Epithelial cell of proximal tubule (primary cell): ENCODE data around the gene ZC3H13. TPM values are rescaled to one million over a fixed set of nuclear protein-coding genes. Genes with fewer than 3 reads are reported as not detected.
A peak's percentile ranks its signal among the peaks of the same experiment; 100 is the strongest.

Experiments used
- DNase-seq: peaks from one replicate; pipeline ENCODE4 v3.0.0-alpha.2; 2011; ENCODE audit warnings: low read depth
- H3K4me3 ChIP-seq: 2 replicates; pipeline ENCODE4 v1.5.1; 2011; ENCODE audit warnings: low read depth, mild to moderate bottlenecking, low read length
- CTCF ChIP-seq: conservative IDR thresholded peaks from 2 replicates; pipeline ENCODE4 v1.5.1; 2012; ENCODE audit warnings: low read depth, mild to moderate bottlenecking, low read length
- total RNA-seq: library from RNA; depleted of rRNA; stranded (reverse); fragments of >200 nt; gene quantifications from 2 replicates; pipeline ENCODE4 v1.2.3, GENCODE V29; 2015

Gene ZC3H13
- total RNA-seq, 1 donor from 2014 or later: 16.9 TPM

DNA sequence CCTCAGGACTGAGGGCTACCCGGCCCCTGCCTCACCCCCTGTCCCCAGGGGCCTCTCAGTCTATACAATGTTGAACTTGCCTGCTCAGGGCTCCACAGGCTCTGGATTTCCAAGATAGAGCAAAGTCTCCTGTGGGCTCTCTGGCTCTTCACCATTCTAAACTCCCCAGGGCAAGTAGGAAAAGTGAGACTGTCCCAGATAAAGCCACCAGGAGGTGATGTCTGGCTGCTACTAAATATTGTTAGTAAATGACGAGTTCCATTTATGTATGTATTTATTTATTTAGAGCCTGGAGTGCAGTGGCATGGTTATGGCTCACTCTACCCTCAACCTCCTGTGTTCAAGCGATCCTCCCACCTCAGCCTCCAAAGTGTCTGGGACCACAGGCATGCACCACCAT is 127.4 kb downstream of the ZC3H13 start:
- no peak for DNase-seq
- TF ChIP-seq CTCF: peak; percentile 30
- no peak overlapping the region for H3K4me3 ChIP-seq

DNA sequence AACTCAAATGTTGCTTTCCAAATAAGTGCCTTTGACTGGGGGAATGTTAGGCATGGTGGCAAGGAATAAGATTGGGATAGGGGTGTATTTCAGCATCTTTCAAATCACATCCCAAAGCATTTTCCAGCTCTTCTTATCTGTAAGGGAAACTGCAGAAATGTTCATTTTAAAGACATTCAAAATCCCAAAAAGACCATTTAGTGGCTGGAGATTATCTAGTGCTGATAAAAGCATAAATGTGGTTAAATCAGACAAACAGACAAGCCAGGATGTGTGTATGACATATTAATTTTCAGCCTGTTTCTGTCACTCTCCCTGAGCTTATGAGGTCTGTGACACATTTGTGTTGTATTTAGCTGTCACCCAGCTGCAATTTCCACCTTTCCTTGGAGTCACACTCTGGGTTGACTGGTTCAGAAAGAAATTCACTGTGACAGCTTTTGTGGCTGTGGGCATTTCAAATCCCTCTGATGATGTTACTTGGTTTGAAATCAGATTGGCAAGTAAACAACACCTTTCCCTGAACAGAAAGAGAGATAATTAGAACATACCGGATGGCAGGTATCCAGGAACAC is 131.3 kb downstream of the ZC3H13 start:
- TF ChIP-seq CTCF: no peak
- no peak overlapping the region for H3K4me3 ChIP-seq
- DNase-seq: no peak

GRCh38 chr13:45918597-45918996 is 133.9 kb downstream of the ZC3H13 start:
- H3K4me3 ChIP-seq: no peak overlapping the region
- no peak for TF ChIP-seq CTCF
- no peak for DNase-seq

DNA sequence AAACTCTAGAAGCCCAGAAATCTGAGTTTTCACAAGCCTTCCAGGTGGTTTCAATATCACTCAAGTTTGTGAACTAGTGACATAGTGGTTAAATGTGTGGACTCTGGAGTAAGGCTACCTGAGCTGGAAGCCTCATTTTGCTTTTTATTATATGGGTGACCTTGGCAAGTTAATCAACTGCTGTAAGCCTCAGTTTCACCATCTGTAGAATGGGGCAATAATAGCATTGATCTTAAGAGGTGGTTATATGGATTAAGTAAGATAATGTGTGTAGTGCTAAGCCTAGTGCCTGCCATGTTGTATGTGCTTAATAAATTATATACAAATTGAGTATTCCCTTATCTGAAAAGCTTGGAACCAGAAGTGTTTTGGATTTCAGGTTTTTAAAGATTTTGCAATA is 135.5 kb downstream of the ZC3H13 start:
- DNase-seq: no peak
- TF ChIP-seq CTCF: no peak
- H3K4me3 ChIP-seq: no peak overlapping the region

- DNase-seq: no peak
- no peak overlapping the region for H3K4me3 ChIP-seq
- TF ChIP-seq CTCF: no peak
Observed at GRCh38 chr13:45915686-45916439, 136.7 kb downstream of the ZC3H13 start.

- TF ChIP-seq CTCF: no peak
- no peak for DNase-seq
Observed at GRCh38 chr13:45909673-45910072, 142.9 kb downstream of the ZC3H13 start.

GRCh38 chr13:45909089-45909488 is 143.5 kb downstream of the ZC3H13 start:
- DNase-seq: no peak
- no peak overlapping the region for H3K4me3 ChIP-seq
- no peak for TF ChIP-seq CTCF

More at GRCh38 chr13:45909673-45910072, 142.9 kb downstream of the ZC3H13 start:
- no peak overlapping the region for H3K4me3 ChIP-seq
